Pancreas (tissue), 10 donors: Measurements from ENCODE around the gene CCNI2. TPM values are rescaled to one million over a fixed set of nuclear protein-coding genes. Genes with fewer than 3 reads are reported as not detected.
A peak's percentile ranks its signal among the peaks of the same experiment; 100 is the strongest.

Source experiments
- ATAC-seq, 4 donors: fragments of 200-7000 bp; cut with Tn5 transposase; one replicate each; pipeline versions ENCODE4 v1.8.0 to v1.9.1; 2020; ENCODE audit warnings: mild to moderate bottlenecking in 4 of 4, moderate library complexity in 4 of 4
- DNase-seq, 6 donors: peaks; one replicate each; pipeline ENCODE4 v3.0.0-alpha.2; 2020
- FAIRE-seq: peaks from 2 replicates; lab custom pipeline; 2012; peaks lifted over from hg19 to GRCh38; lab: Jason Lieb, UNC
- H3K27ac ChIP-seq, 4 donors: fragments of 200-600 bp; sonication (generic); 1 replicate in 3 of 4; 2 replicates in 1 of 4; pipeline versions ENCODE4 v1.5.0 to v1.8.0; 2020
- H3K27me3 ChIP-seq, 4 donors: fragments of 200-600 bp; one replicate each; pipeline ENCODE4 v1.8.0; 2021
- H3K36me3 ChIP-seq, 3 donors: fragments of 200-600 bp; sonication (generic) in 1 of 3; one replicate each; pipeline versions ENCODE4 v1.5.0 to v1.8.0; 2020 to 2021
- H3K4me1 ChIP-seq, 3 donors: fragments of 200-600 bp; one replicate each; pipeline ENCODE4 v1.8.0; 2021
- H3K4me3 ChIP-seq, 4 donors: fragments of 200-600 bp; sonication (generic) in 2 of 4; one replicate each; pipeline versions ENCODE4 v1.5.0 to v1.8.0; 2020 to 2021
- H3K9me3 ChIP-seq, 4 donors: fragments of 200-600 bp; one replicate each; pipeline ENCODE4 v1.8.0; 2021
- WGBS, 2 donors: extraction: QIAGEN DNeasy Blood & Tissue Kit; methylation state at CpG; one replicate each; pipeline ENCODE4 v1.1.7; 2013; 5-methylcytosine and 5-hydroxymethylcytosine counted together
- intact Hi-C, 3 donors: fragments of 100-400 bp; cut with DNase I; formaldehyde crosslinking; loops; one replicate each; pipeline versions ENCODE4 v1.11.1 to v1.14.2; 2022
- polyA plus RNA-seq, 2 donors: library from polyadenylated mRNA; stranded (reverse); fragments of 200-250 nt; gene quantifications; one replicate each; pipeline ENCODE4 v1.2.3, GENCODE V29; 2013
- total RNA-seq, 6 donors: library from RNA; stranded (reverse); fragmentation: NEBNext Ultra II Directional in 4 of 6; extraction: Animal tissue kit (Norgen Biotek cat#: 25700) in 4 of 6; gene quantifications; one replicate each; pipeline versions ENCODE4 v1.2.1 to v1.2.4, GENCODE V29; 2021 to 2023
- TF ChIP-seq, protein P1 (sequence below), 4 donors: fragments of 200-600 bp; sonication (generic) in 3 of 4; IDR thresholded peaks; one replicate each; pipeline versions ENCODE4 v1.5.0 to v1.8.0; 2021; ENCODE audit warnings: antibody characterized with exemption in 4 of 4
- donor health status: healthy with polysubstance abuse.
- donor health status: DM: no; HTN: no; CAD: no; lungs with moderate emphysema.
- donor health status: DM: no; HTN: no; CAD: no.
- donor health status: control.
- donor health status: control.
- donor health status: Bipolar disorder and iron deficiency.
- donor health status: DM: yes; HTN: yes; CAD: no.
- donor health status: DM: no; HTN: no; CAD: no.
- donor health status: DM: no; HTN: no; CAD: no.
- donor health status: DM: yes; HTN: yes; CAD: no.

The CCNI2 gene
- total and polyA plus RNA-seq, 8 donors: 0.69 to 4.4 (median 1.3) TPM

GRCh38 chr5:132760601-132761317 is 13.5 kb downstream of the CCNI2 start:
- Histone ChIP-seq H3K27me3 (no peaks in the 10 kb centered on the region), H3K27ac (no peak overlapping the region), H3K4me3 (no peak overlapping the region), H3K9me3 (no peaks in the 10 kb centered on the region), H3K4me1 (no peaks in the 10 kb centered on the region), H3K36me3 (peaks cover 0 to 37% (median 0%) of the 10 kb centered on the region in 3 donors)
- TF ChIP-seq, protein P1, sequence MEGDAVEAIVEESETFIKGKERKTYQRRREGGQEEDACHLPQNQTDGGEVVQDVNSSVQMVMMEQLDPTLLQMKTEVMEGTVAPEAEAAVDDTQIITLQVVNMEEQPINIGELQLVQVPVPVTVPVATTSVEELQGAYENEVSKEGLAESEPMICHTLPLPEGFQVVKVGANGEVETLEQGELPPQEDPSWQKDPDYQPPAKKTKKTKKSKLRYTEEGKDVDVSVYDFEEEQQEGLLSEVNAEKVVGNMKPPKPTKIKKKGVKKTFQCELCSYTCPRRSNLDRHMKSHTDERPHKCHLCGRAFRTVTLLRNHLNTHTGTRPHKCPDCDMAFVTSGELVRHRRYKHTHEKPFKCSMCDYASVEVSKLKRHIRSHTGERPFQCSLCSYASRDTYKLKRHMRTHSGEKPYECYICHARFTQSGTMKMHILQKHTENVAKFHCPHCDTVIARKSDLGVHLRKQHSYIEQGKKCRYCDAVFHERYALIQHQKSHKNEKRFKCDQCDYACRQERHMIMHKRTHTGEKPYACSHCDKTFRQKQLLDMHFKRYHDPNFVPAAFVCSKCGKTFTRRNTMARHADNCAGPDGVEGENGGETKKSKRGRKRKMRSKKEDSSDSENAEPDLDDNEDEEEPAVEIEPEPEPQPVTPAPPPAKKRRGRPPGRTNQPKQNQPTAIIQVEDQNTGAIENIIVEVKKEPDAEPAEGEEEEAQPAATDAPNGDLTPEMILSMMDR (IDR thresholded peaks at IDR 0.05): no peak
- intact Hi-C loops: no loop called here
- ATAC-seq (no peak), FAIRE-seq (no peak), DNase-seq (peak in 1 of 6 donors; percentile 36)
- 95% methylated on average over 19 to 21 of the region's 21 CpGs for WGBS, 2 donors

DNA sequence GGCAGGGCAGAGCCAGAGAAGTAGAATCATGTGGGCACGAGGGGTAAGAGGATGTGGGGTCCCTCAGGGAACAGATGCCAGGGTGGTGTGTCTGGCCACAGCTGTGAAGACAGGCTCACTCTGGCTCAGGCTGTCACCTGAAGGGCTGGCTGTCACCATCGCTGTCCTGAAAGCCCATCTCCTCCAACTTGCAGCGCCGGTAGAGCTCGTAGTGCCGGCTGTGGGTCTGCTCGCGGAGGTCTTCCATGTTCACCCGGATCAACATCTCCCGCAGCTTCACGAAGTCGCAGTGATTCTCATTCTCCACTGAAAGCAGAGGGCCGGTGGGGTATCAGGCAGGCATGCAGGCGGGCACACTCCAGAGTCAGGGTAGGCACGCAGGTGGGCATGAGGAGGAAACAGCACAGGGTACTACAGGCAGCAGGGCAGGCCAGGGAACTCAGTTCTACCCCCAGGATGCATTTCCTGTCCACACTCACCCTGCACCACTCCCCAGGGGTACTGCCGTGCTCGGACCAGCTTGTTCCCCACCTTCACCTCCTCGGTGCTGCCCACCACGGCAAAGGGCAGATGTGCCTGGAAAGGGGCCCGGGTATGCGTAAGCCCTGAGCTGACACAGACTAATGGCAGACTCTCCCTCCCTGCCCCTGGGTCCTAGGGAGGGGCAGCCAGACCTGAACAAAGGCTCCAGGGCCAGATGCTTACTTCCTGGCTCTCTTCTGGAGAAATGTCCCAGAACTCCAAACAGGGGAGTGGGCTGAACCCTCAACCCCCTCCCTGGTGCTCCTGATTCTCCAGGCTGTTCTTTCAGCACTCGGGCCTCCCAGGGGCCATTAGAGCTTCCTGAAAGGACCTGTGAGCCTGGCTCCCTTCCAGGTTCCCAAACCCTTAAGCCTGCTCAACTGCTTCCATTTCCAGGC is 14.4 kb downstream of the CCNI2 start:
- DNase-seq (peak in 1 of 6 donors; percentile 51), ATAC-seq (no peak), FAIRE-seq (no peak)
- no peaks in the 10 kb centered on the region for H3K4me1 ChIP-seq
- no peaks in the 10 kb centered on the region for H3K9me3 ChIP-seq
- 94 to 95% methylated on average over 22 of the region's 22 CpGs for WGBS, 2 donors
- H3K36me3 ChIP-seq: peaks cover 0 to 37% (median 0%) of the 10 kb centered on the region in 3 donors
- H3K27me3 ChIP-seq: no peaks in the 10 kb centered on the region
- H3K27ac ChIP-seq: no peak overlapping the region
- TF ChIP-seq, protein P1 (IDR thresholded peaks at IDR 0.05): no peak
- H3K4me3 ChIP-seq: no peak overlapping the region
- intact Hi-C loops: no loop called here

DNA sequence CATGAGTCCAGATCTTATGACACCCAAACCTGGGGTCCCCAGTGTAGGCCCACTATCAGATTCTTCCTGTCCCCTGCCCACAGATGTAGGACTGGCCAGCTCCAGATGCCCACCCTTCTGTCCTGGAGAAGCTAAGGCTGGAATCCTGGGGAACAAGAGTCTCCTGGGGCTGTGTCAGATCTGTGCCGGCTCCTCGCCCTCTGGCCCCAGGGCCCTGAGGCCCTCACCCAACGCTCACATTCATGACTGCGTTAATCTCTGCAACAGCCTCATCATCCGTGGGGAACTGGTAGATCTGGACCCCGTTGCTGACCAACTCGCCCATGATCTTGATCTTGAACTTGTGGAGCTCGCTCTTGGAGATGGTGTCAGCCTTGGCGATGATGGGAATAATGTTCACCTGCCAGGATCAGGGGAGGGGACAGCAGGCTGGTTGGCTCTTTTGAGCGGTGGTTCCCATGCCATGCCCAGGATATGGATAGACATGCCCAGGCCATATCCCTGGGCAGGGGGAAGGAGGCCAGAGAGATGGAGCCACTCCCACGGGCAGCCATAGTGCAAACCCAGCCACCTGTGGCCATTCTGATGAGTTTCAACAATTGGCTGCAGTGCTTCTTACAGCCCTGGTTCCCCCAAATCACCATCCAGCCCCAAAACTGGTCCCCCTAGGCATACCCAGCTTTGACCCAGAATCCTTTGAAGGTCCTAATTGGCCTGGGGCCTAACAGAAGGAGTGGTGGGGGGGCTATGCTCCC is 15.2 kb downstream of the CCNI2 start:
- no peak overlapping the region for H3K4me3 ChIP-seq
- H3K27ac ChIP-seq: no peak overlapping the region
- TF ChIP-seq, protein P1 (IDR thresholded peaks at IDR 0.05): no peak
- no peak for ATAC-seq
- intact Hi-C loops: no loop called here
- no peak for FAIRE-seq
- no peak for DNase-seq
- H3K4me1 ChIP-seq: no peaks in the 10 kb centered on the region
- H3K9me3 ChIP-seq: no peaks in the 10 kb centered on the region
- no peaks in the 10 kb centered on the region for H3K27me3 ChIP-seq
- 95% methylated on average over 11 of the region's 11 CpGs for WGBS, 2 donors
- H3K36me3 ChIP-seq: peaks cover 0 to 37% (median 0%) of the 10 kb centered on the region in 3 donors

DNA sequence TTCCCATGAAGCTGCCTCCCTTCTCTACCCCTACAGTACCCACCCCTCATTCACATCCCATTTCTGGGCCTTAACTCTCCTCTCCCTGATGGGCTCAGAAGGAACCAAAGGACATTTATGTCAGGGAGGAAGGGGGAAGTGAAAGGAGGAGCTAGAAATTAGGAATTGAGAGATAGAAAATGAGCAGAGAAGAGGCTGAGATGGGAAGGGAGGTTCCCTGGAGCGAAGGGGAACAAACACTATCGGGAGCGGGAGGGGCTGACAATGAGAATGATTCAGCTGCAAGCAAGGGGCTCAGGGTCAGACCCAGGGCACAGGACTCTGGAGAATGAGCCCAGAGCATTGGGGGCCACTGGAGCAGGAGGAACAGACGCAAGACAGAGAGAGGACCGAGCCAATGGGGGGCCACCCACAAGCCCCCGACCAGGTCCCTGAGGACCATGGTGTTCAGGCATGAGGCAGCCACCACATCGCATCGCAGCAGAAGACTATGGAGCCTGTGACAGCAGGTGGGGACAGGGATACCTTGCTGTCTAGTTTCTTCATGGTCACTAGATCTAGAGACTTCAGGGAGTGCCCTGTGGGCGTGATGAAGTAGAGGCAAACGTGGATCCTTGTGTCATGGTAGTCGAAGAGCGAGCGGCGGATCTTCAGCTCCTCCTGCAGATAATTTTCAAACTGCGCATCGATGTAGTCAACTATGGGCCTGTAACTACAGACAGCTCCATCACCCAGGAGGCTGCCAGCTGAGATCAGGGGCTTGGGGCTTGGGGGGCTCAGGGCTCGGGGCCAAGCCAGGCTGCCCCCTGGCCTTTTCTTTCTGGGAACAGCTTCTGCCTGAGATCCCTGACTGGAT is 16.2 kb downstream of the CCNI2 start:
- peaks cover 0 to 32% (median 0%) of the 10 kb centered on the region in 3 donors for H3K36me3 ChIP-seq
- intact Hi-C loops: no loop called here
- H3K4me3 ChIP-seq: no peak overlapping the region
- 95 to 96% methylated on average over 17 of the region's 17 CpGs for WGBS, 2 donors
- ATAC-seq: no peak
- FAIRE-seq: no peak
- no peaks in the 10 kb centered on the region for H3K9me3 ChIP-seq
- H3K27me3 ChIP-seq: no peaks in the 10 kb centered on the region
- TF ChIP-seq, protein P1 (IDR thresholded peaks at IDR 0.05): no peak
- DNase-seq: no peak
- no peak overlapping the region for H3K27ac ChIP-seq
- H3K4me1 ChIP-seq: no peaks in the 10 kb centered on the region
